B cell (primary cell): ENCODE measurements around the gene CDC42SE2.

Source experiments
- CTCF ChIP-seq: fragments of 200-600 bp; IDR thresholded peaks from one replicate; pipeline ENCODE4 v1.8.0; 2022; ENCODE audit warnings: antibody characterized with exemption, mild to moderate bottlenecking
- EZH2 ChIP-seq: IDR thresholded peaks from 2 replicates; pipeline ENCODE4 v1.6.1; 2012; ENCODE audit warnings: borderline replicate concordance, low read depth, mild to moderate bottlenecking, moderate library complexity, low read length; ENCODE audit not compliant: insufficient read depth, poor library complexity, severe bottlenecking

- TF ChIP-seq CTCF (no peak), EZH2 (no peak)
These were observed 132.2 kb downstream of the CDC42SE2 start for GRCh38 chr5:131396015-131396414.
